ENCODE measurements around the gene TUBGCP3.

DNA sequence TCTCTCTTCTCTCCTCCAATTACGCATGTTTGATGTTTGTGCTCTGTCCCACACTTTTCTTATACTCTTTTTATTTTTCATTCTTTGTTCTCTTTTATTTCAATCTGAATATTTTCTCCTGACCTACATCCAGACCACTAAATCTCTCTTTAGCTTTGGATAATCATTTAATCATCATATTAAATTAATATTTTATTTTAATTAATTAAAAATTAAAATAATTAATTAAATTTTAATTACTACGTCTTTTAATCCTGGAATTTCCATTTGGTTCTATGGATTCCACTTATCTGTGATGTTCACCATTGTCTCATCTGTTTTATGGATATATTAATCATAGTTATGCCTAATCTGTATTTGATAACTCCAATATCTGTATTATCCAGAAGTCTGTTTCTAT is 149.4 kb downstream of the TUBGCP3 start:
- TF ChIP-seq CTCF (IDR thresholded peaks at IDR 0.05), result no peak
- TF ChIP-seq POLR2A (IDR thresholded peaks at IDR 0.05), result no peak

Data from uterus (tissue), 2 donors.